C4-2B (cell line): ENCODE data around the gene L3HYPDH.
A peak's percentile ranks its signal among the peaks of the same experiment; 100 is the strongest.

Experiments
- H3K27ac ChIP-seq: fragments of 450-650 bp; 2 replicates; pipeline ENCODE4 v1.5.1; 2017
- ZFX ChIP-seq: fragments of 450-650 bp; IDR thresholded peaks from 2 replicates; pipeline ENCODE4 v1.6.1; 2017
- TF ChIP-seq, protein P1 (sequence below): fragments of 450-650 bp; conservative IDR thresholded peaks from 2 replicates; pipeline ENCODE4 v1.5.1; 2017; ENCODE audit warnings: mild to moderate bottlenecking

L3HYPDH gene

DNA sequence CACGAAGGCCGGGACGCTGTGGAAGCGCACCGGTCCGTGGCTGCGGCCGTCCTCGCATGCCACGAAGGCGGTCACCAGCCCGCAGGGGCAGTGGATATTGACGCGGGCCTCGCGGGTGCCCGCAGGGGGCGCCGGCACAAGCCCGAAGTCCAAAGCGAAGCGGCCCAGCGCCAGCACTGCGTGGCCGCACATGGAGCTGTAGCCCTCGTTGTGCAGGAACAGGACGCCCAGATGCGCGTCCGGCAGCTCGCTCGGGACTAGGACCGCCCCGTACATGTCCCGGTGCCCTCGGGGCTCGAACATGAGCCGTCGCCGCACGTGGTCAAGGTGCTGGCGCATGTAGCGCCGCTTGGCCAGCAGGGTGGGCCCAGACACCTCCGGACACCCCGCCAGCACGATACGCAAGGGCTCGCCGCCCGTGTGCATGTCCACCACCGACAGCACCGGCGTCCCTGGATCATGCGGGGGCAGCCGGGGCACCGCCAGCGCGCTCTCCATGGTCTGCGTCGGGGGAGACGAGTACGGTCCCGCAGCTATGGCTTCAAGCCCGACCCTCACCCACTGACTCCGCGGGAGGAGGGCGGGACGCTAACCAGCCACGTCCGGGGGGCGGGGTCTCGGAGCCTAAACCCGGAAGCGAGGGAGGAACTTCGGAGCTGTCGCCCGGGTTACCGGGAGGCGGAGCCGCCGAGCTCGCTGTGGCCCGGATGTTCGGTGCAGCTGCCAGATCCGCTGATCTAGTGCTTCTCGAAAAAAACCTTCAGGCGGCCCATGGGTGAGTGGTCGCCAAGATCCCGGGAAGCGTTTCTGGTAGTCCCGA is at the start of gene L3HYPDH, which contains the start of gene JKAMP:
TSS of gene L3HYPDH (minus strand) at position 590 of the 820 bp plus-strand sequence. CDS start at position 498, 92 bp downstream.
TSS of gene JKAMP (plus strand) at position 699 of the 820 bp plus-strand sequence. CDS start at position 772, 73 bp downstream.
- peak; percentile 87 for TF ChIP-seq ZFX
- TF ChIP-seq, protein P1, sequence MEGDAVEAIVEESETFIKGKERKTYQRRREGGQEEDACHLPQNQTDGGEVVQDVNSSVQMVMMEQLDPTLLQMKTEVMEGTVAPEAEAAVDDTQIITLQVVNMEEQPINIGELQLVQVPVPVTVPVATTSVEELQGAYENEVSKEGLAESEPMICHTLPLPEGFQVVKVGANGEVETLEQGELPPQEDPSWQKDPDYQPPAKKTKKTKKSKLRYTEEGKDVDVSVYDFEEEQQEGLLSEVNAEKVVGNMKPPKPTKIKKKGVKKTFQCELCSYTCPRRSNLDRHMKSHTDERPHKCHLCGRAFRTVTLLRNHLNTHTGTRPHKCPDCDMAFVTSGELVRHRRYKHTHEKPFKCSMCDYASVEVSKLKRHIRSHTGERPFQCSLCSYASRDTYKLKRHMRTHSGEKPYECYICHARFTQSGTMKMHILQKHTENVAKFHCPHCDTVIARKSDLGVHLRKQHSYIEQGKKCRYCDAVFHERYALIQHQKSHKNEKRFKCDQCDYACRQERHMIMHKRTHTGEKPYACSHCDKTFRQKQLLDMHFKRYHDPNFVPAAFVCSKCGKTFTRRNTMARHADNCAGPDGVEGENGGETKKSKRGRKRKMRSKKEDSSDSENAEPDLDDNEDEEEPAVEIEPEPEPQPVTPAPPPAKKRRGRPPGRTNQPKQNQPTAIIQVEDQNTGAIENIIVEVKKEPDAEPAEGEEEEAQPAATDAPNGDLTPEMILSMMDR: peak; percentile 85

DNA sequence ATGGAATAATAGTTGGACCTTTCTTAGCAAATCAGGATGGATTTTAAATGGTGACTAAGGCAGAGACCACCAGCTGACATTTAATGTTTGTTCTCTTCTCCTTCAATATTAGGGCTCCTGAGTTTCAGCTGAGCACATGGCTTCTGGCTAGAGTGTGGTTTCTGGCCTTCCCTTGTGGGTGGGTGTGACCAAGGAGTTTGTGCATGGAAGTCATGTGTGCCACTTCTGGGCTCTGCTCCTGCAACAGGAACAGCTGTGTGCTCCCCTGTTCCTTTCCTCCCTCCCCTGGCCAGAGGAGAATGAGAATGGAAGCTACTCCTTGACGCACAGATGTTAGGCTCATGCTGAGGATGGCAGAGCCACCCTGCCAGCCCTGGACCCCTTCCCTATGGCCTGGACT is 48.2 kb upstream of the L3HYPDH start:
- no peak for TF ChIP-seq ZFX
- TF ChIP-seq, protein P1: no peak
- H3K27ac ChIP-seq: no peak overlapping the region

More for the DNA sequence above, at the start of gene L3HYPDH, which contains the start of gene JKAMP:
- peak within 1 kb of the TSS; percentile 96 for H3K27ac ChIP-seq

DNA sequence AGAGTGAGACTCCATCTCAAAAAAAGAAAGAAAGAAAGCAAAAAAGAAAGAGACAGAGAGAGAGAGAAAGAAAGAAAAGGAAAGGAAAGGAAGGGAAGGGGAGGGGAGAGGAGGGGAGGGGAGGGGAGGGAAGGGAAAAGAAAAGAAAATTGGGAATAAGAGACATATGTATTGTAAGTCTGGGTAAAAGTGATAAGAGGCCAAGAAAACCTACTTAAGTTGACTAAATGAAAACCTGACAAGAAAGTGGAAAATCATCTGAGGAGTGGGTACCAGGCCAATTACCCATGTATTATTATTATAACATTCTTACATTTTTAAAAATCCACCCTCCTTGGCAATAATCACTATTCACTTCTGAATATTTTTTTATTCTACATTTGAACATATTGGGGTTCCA is 46.1 kb upstream of the L3HYPDH start:
- no peak overlapping the region for H3K27ac ChIP-seq
- TF ChIP-seq, protein P1: no peak
- TF ChIP-seq ZFX: no peak

DNA sequence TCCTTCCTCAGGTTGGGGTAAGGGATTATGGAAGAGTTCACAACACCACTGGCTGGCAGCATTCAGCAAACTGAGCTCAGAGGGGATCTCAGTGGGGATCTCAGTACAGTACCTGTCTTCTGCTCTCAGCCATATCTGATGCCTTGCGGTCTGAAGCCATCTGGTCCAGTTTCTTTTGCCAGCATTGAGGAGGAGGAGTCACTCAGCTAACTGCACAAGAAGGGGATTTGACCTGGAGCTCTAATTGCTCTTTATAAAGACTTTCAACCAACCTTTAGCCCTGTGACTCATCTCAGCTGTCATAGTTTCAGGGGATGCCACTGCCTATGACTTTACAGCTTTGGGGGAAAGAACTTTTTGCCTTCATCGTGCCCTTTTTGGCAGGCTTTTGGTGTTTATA is 45.0 kb upstream of the L3HYPDH start:
- TF ChIP-seq, protein P1: no peak
- no peak for TF ChIP-seq ZFX

DNA sequence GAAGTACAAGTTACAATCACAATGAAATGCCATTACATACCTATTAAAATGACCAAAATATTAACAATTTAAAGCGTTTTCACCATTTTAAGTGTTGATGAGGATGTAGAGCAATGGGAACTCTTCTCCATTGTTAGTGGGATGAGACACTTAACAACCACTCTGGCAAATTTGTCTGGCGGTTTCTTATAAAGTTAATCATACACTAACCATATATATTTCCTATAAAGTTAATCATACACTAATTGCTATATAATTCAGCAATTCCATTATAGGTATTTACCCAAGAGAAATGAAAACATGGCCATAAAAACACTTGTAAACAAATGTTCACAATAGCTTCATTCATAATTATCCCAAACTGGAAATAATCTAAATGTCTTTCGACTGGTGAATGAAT is 36.0 kb upstream of the L3HYPDH start:
- TF ChIP-seq, protein P1: no peak
- TF ChIP-seq ZFX: no peak
- no peak overlapping the region for H3K27ac ChIP-seq

More for the DNA sequence above, 45.0 kb upstream of the L3HYPDH start:
- no peak overlapping the region for H3K27ac ChIP-seq

DNA sequence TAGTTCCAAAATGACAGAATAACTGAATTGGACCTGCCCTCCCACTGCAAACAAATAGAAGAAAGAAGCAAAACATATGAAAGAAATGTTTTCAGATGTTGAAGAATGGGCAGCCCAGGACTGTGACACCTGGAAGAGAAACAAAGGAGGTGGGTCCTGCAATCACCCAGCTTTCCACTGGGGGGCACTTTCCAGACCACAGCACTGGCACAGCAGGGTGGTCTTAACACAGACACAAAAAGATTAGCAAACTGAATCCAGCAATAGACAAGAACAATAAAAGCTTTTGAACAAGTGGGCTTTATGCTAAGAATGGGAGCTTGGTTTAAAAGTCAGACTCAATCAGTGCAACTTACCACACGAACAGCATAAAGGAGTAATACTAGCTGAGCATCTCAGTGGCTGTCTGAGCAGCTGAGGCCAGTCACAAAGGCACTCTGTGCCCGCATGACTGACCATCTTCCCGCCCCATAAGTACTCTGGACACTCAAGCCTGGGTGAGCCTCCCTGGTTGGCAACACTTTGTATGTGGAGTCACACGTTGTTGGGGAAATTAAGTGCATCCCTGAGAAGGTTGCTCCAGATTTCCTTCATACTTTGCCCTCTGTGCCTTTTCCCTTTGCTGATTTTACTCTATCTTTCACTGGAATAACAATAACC is 27.8 kb upstream of the L3HYPDH start:
- TF ChIP-seq, protein P1: peak; percentile 78
- no peak for TF ChIP-seq ZFX
- H3K27ac ChIP-seq: no peak overlapping the region

DNA sequence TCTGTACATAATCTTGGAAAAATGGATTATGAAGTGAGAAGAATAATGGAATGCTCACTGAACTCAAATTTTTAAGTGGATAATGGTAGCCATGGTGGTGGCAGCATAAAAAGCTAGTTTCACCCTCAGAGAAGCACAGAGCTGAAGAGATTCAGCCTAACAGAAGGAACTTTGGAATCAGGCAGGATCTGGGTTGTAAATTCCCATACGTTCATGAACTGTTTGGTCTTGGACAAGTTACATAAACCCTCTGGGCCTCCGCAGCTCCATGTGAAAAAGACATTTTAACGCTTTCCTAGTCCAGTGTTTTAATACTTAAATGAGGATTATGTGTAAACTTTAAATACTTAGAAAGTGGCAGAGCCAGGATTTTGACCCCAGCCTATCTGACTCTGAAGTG is 26.8 kb upstream of the L3HYPDH start:
- no peak overlapping the region for H3K27ac ChIP-seq
- TF ChIP-seq ZFX: no peak
- TF ChIP-seq, protein P1: no peak
